ENCODE measurements around the gene XCL2.
"Not testable (repeated sequence)": the region's sequence is repeated elsewhere in the genome, so short reads cannot be mapped to it uniquely, and the experiment has no call there.

Gene XCL2
- total RNA-seq: 0 to 1.4 reads per million in 2 experiments

- DNase-seq (ENCODE audit: low read depth): not testable (repeated sequence)
These were observed at the start of gene XCL2 for GRCh38 chr1:168543840-168544498. TSS of gene XCL2 (minus strand) at chr1:168543997. CDS start at chr1:168543964, 33 bp downstream.

- DNase-seq (ENCODE audit: low read depth): no peak
These were observed 47.9 kb upstream of the XCL2 start for GRCh38 chr1:168591641-168592250.

GRCh38 chr1:168591066-168591465 lies 47.3 kb upstream of the XCL2 start:
- DNase-seq (ENCODE audit: low read depth): no peak

GRCh38 chr1:168589167-168589566 lies 45.4 kb upstream of the XCL2 start:
- no peak for DNase-seq (ENCODE audit: low read depth)

GRCh38 chr1:168585937-168586336 lies 42.1 kb upstream of the XCL2 start:
- DNase-seq (ENCODE audit: low read depth): no peak

- no peak for DNase-seq (ENCODE audit: low read depth)
These were observed 41.4 kb upstream of the XCL2 start for GRCh38 chr1:168585191-168585590.

- no peak for DNase-seq (ENCODE audit: low read depth)
These were observed 39.8 kb upstream of the XCL2 start for GRCh38 chr1:168583571-168583970.

- DNase-seq (ENCODE audit: low read depth): no peak
These were observed 39.0 kb upstream of the XCL2 start for GRCh38 chr1:168582688-168583336.

GRCh38 chr1:168581817-168582572 lies 38.2 kb upstream of the XCL2 start:
- DNase-seq (ENCODE audit: low read depth): no peak

GRCh38 chr1:168580991-168581390 lies 37.2 kb upstream of the XCL2 start:
- not testable (repeated sequence) for DNase-seq (ENCODE audit: low read depth)

- DNase-seq (ENCODE audit: low read depth): not testable (repeated sequence)
These were observed 36.5 kb upstream of the XCL2 start for GRCh38 chr1:168580290-168580689.

GRCh38 chr1:168578531-168579185 lies 34.9 kb upstream of the XCL2 start:
- not testable (repeated sequence) for DNase-seq (ENCODE audit: low read depth)

GRCh38 chr1:168576245-168576688 lies 32.5 kb upstream of the XCL2 start, which contains the start of gene XCL1:
TSS of gene XCL1 (plus strand) at chr1:168576605. CDS start at chr1:168576638, 33 bp downstream.
- not testable (repeated sequence) for DNase-seq (ENCODE audit: low read depth)

GRCh38 chr1:168574234-168574633 lies 30.4 kb upstream of the XCL2 start:
- peak; percentile 6 for DNase-seq (ENCODE audit: low read depth)

GRCh38 chr1:168572633-168573032 lies 28.8 kb upstream of the XCL2 start:
- DNase-seq (ENCODE audit: low read depth): no peak

GRCh38 chr1:168570652-168571051 lies 26.9 kb upstream of the XCL2 start:
- no peak for DNase-seq (ENCODE audit: low read depth)

GRCh38 chr1:168568346-168568745 lies 24.5 kb upstream of the XCL2 start:
- DNase-seq (ENCODE audit: low read depth): no peak

- DNase-seq (ENCODE audit: low read depth): no peak
These were observed 23.8 kb upstream of the XCL2 start for GRCh38 chr1:168567568-168567967.

GRCh38 chr1:168567007-168567406 lies 23.2 kb upstream of the XCL2 start:
- DNase-seq (ENCODE audit: low read depth): no peak

- no peak for DNase-seq (ENCODE audit: low read depth)
These were observed 22.0 kb upstream of the XCL2 start for GRCh38 chr1:168565825-168566224.

GRCh38 chr1:168561989-168562388 lies 18.2 kb upstream of the XCL2 start:
- no peak for DNase-seq (ENCODE audit: low read depth)

GRCh38 chr1:168560370-168560769 lies 16.6 kb upstream of the XCL2 start:
- DNase-seq (ENCODE audit: low read depth): no peak

Data from T follicular helper cell (primary cell).